ENCODE data around the gene IL10RA.

DNA sequence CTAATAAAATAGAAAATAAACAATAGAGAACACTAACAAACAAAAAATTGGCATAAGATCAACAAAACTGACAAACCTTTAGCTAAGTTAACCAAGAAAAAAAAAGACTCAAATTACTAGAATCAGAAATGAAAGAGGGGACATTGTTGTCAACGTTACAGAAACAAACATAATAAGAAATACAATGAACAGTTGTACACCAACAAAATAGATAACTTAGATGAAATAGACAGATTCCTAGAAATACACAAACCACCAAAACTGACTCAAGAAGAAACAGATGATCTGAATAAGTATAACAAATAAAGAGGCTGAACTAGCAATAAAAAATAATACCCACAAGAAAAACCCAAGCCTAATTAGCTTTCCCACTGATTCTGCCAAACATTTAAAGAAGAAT is 55.9 kb downstream of the IL10RA start:
- TF ChIP-seq EZH2 (IDR thresholded peaks at IDR 0.05) = no peak
- no peak for TF ChIP-seq POLR2AphosphoS5 (IDR thresholded peaks at IDR 0.05; ENCODE audit: borderline replicate concordance, low read depth, low read length)
- no peak for TF ChIP-seq FOXP2 (optimal IDR thresholded peaks at IDR 0.05; ENCODE audit: control extremely low read depth, extremely low read length, insufficient read depth)

Data from SK-N-MC (cell line).